ENCODE results near the gene TULP3.

TULP3 gene

GRCh38 chr12:2967651-2968050 is 77.0 kb downstream of the TULP3 start:
- no peak for FAIRE-seq

DNA sequence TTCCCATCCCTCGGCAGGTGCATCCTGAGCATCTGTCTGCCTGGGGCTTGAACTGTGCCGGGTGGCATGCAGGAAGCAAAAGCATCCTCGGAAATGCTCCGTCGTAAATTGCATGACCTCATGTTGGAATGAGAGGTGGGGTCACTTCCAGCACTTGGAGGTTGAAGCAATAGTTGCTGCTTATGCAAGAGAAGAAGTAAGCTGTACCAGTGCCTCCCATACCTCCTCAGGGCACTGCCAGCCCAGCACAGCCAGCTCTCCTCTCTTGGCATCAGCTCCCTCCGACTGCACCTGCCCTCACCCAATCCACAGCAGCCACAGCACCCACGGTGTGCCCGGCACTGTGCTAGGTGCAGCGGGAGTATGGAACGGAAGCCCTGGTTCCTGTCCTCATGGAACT is 80.1 kb downstream of the TULP3 start:
- no peak for TF ChIP-seq CTCF (IDR thresholded peaks at IDR 0.05; ENCODE audit: insufficient read depth, missing control alignments)
- FAIRE-seq: no peak
- no peak for DNase-seq (ENCODE audit: insufficient read length, low spot score)

More at GRCh38 chr12:2967651-2968050, 77.0 kb downstream of the TULP3 start:
- no peak for TF ChIP-seq CTCF (IDR thresholded peaks at IDR 0.05; ENCODE audit: insufficient read depth, missing control alignments)
- no peak for DNase-seq (ENCODE audit: insufficient read length, low spot score)

DNA sequence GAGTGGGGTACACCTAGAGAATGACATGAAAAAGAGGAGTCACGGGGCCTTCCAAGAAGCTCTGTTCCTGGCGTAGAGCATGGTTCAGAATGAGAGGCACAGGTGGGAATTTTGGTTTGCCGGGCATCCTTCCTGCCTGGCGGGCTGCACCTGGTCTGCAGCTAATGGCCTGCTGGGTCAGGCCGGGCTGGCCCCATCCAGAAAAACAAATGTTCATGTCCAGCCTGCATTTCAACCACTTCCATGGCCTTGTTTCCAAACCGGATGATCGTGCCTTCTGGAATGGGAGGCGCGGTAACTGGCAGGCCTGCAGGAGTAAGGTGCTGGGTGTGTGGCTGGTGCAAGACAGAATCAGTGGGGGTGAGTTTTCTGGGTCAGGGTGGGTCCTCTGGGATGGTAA is 82.9 kb downstream of the TULP3 start:
- no peak for TF ChIP-seq CTCF (IDR thresholded peaks at IDR 0.05; ENCODE audit: insufficient read depth, missing control alignments)
- no peak for FAIRE-seq
- DNase-seq (ENCODE audit: insufficient read length, low spot score): no peak

DNA sequence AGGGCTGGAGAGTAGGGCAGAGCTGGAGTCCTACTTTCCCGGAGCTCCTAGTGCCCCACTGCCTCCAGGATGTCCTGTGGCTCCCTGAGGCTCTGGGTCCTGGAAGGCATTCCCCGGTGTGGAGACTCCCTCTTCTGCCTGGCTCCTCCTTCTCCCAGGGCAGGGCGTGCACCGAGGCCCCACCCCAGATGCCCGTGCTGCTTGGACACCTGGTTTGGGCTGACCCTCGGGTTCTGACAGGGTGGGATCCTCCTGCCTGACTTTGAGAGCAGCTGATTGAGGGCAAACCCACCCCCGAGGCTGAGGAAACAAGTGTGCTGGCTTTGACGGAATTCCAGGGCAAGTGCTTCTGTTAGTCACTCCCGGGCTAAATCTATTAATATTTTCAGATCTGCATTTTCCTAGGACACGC is 83.9 kb downstream of the TULP3 start:
- FAIRE-seq (no peak), DNase-seq (ENCODE audit: insufficient read length, low spot score) (no peak)
- TF ChIP-seq CTCF (IDR thresholded peaks at IDR 0.05; ENCODE audit: insufficient read depth, missing control alignments): no peak

DNA sequence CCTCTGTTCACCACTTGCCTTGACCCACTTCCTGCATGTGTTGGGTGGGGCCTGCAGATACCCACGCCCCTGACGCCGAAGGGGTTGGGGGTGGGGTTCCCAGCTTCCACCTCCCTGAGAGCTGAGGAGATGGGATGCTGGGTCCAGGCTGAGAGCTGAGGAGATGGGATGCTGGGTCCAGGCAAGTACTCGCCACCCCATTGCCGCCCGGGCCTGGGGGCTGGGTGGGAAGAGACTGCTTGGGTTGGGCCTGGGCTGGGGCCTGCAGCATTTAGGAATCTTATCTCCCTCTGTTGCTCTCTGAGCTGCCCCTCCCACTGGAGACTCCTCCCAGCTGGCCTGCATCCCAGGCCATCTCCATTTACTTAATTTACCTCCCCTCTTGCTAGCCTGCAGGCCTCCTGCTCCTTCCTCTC is 85.9 kb downstream of the TULP3 start:
- TF ChIP-seq CTCF (IDR thresholded peaks at IDR 0.05; ENCODE audit: insufficient read depth, missing control alignments): no peak
- no peak for FAIRE-seq
- DNase-seq (ENCODE audit: insufficient read length, low spot score): no peak

DNA sequence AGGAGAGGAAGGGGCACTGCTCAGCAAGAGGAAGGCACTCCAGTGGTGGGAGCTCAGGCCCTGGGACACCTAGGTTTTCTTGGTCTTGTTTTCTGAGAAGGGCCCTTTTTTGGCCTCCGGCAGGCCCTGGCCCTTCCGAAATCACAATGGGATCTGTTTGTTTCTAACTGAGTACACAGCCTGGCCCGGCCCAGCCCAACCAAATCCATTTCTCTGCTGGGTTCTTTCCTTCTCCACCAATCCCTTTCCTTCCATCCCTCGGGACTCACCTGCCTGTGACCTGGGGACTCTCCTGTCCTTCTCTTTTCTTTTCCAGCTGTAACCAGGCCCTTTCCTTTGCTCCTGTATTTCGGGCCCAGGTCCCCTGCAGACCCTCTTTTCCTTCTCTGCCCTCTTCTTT is 87.1 kb downstream of the TULP3 start:
- DNase-seq (ENCODE audit: insufficient read length, low spot score): no peak
- no peak for TF ChIP-seq CTCF (IDR thresholded peaks at IDR 0.05; ENCODE audit: insufficient read depth, missing control alignments)
- no peak for FAIRE-seq

DNA sequence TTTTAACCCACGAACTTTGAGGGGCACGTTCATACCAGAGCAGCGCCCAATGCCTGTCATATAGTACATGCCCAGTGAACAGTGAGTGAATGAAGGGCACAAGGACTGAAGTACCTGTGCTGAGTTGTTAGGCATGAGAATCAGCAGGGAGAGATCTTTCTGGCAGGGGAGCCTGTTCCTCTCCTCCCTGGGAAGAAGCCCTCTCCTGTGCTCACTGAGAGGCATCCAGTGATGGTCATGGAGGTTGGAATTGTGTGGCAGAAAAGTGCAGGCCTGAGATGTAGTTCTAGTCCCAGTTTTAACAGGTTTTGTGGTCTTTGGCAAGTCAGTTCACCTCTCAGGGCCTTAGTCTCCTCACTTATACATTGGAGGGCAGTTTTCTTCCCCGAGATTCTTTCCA is 89.1 kb downstream of the TULP3 start:
- FAIRE-seq: no peak
- TF ChIP-seq CTCF (IDR thresholded peaks at IDR 0.05; ENCODE audit: insufficient read depth, missing control alignments): no peak
- DNase-seq (ENCODE audit: insufficient read length, low spot score): no peak

All from D721Med (cell line).